ENCODE results near the gene PRG3.

GRCh38 chr11:57378186-57378585 is 2.8 kb downstream of the PRG3 start:
- no peak for TF ChIP-seq EZH2phosphoT487 (IDR thresholded peaks at IDR 0.05; ENCODE audit: borderline replicate concordance, low read length)
- TF ChIP-seq, protein P1, sequence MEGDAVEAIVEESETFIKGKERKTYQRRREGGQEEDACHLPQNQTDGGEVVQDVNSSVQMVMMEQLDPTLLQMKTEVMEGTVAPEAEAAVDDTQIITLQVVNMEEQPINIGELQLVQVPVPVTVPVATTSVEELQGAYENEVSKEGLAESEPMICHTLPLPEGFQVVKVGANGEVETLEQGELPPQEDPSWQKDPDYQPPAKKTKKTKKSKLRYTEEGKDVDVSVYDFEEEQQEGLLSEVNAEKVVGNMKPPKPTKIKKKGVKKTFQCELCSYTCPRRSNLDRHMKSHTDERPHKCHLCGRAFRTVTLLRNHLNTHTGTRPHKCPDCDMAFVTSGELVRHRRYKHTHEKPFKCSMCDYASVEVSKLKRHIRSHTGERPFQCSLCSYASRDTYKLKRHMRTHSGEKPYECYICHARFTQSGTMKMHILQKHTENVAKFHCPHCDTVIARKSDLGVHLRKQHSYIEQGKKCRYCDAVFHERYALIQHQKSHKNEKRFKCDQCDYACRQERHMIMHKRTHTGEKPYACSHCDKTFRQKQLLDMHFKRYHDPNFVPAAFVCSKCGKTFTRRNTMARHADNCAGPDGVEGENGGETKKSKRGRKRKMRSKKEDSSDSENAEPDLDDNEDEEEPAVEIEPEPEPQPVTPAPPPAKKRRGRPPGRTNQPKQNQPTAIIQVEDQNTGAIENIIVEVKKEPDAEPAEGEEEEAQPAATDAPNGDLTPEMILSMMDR (conservative IDR thresholded peaks at IDR 0.05; ENCODE audit: low read depth, low read length) = no peak
- TF ChIP-seq EZH2 (IDR thresholded peaks at IDR 0.05; ENCODE audit: low read length, unreplicated experiment) = no peak
